ENCODE measurements around the gene RRP1.

GRCh38 chr21:43832648-43833047, 43.3 kb downstream of the RRP1 start:
- TF ChIP-seq CTCF (conservative IDR thresholded peaks at IDR 0.05; ENCODE audit: low read depth, low read length) (no peak), EZH2 (IDR thresholded peaks at IDR 0.05; ENCODE audit: low read length, unreplicated experiment) (no peak)
